ENCODE results near the gene VAMP1. TPM values are rescaled to one million over a fixed set of nuclear protein-coding genes. Genes with fewer than 3 reads are reported as not detected.

Gene VAMP1
- total and polyA plus RNA-seq, 2 of the 4 experiments (the other 2 are of a cell fraction) = 7.2 to 21.9 TPM

DNA sequence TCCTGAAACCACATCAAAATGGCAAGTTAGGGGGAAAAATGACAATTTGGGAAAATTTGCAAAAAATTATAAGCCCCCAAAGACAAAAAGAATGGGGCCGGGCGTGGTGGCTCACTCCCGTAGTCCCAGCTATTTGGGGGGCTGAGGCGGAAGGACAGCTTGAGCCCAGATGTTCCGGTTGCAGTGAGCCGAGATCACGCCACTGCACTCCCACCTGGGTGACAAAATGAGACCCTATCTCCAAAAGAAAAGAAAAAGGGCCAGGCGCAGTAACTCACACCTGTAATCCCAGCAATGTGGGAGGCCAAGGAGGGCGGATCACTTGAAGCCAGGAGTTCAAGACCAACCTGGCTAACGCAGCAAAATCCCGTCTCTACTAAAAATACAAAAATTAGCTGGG lies 2.0 kb upstream of the VAMP1 start:
- no peak overlapping the region for H2AK9ac ChIP-seq (replicated peaks; ENCODE audit: low read depth, low read length, poor library complexity)
- H3K4me3 ChIP-seq (ENCODE audit: insufficient read depth, low read depth, low read length) = no peak overlapping the region
- H2AFZ ChIP-seq (replicated peaks; ENCODE audit: low read length, poor library complexity) = no peak overlapping the region
- 89% methylated on average over 3 of the region's 11 CpGs; no CpG with 5 or more reads in 1 of the 2 experiments for WGBS, 2 experiments (ENCODE audit: extremely low coverage in 2 of 2, insufficient read length in 1 of 2)
- no peak overlapping the region for H4K8ac ChIP-seq (ENCODE audit: low read depth in 2 of 2, low read length in 2 of 2)
- H4K91ac ChIP-seq (ENCODE audit: insufficient read depth, low read depth, low read length) = no peak overlapping the region
- H3K4me2 ChIP-seq (ENCODE audit: low read depth, low read length) = no peak overlapping the region
- BruUV-seq (replicated peaks) = no TSS peak
- H3K27ac ChIP-seq (ENCODE audit: insufficient read depth, low read length) = no peak overlapping the region
- no peaks in the 10 kb centered on the region for H3K36me3 ChIP-seq (ENCODE audit: control insufficient read depth, insufficient read depth, low read length)
- H3K9me3 ChIP-seq (ENCODE audit: control insufficient read depth, insufficient read depth, low read length) = no peaks in the 10 kb centered on the region
- no peak for ATAC-seq (ENCODE audit: low read depth)
- no peak for TF ChIP-seq RFX5 (IDR thresholded peaks at IDR 0.05; ENCODE audit: low read depth, low read length)
- TF ChIP-seq MAFK (IDR thresholded peaks at IDR 0.05; ENCODE audit: low read depth, low read length) = no peak
- TF ChIP-seq MAZ (IDR thresholded peaks at IDR 0.05; ENCODE audit: borderline replicate concordance, low read depth, low read length) = no peak
- TF ChIP-seq RAD21 (IDR thresholded peaks at IDR 0.05; ENCODE audit: low read length) = no peak
- TF ChIP-seq CHD1 (IDR thresholded peaks at IDR 0.05; ENCODE audit: low read depth, low read length) = no peak
- TF ChIP-seq POLR2A (IDR thresholded peaks at IDR 0.05; ENCODE audit: low read depth, low read length) = no peak
- H3K9me1 ChIP-seq (ENCODE audit: insufficient read depth, low read length) = peaks cover 6% of the 10 kb centered on the region; the same call in 1 of the 2 replicates
- peaks cover 8 to 26% of the 10 kb centered on the region in 2 experiments for H3K79me1 ChIP-seq (ENCODE audit: low read depth in 1 of 2, low read length in 2 of 2)
- no peak overlapping the region for H2AK5ac ChIP-seq (ENCODE audit: low read depth, low read length)
- in situ Hi-C loops (cut with MboI; ENCODE audit: low sequenced_read_pairs) = loop anchor here (25.0 kb wide), 1 partner anchor 285 kb away; no protein-coding TSS in a partner anchor
- H2BK15ac ChIP-seq (ENCODE audit: low read depth, low read length) = no peak overlapping the region
- DNase-seq = no peak
- no peaks in the 10 kb centered on the region for H3K27me3 ChIP-seq (ENCODE audit: control insufficient read depth, insufficient read depth, low read length)
- ChIA-PET CTCF (interaction anchor here (0.6 kb wide), 1 partner anchor 83 kb away, joined by 7 read pairs; no protein-coding TSS in a partner anchor), POLR2A (ENCODE audit: unreplicated experiment) (interaction anchor here (1.0 kb wide), 1 partner anchor 62 kb away, joined by 3 read pairs; the partner anchor contains the start of gene GAPDH)
- H3K23ac ChIP-seq (ENCODE audit: low read depth, low read length) = no peak overlapping the region
- no peak overlapping the region for H4K5ac ChIP-seq (ENCODE audit: low read depth, low read length)
- no peak overlapping the region for H3K9ac ChIP-seq (ENCODE audit: low read depth, low read length)
- no peak overlapping the region for H3K14ac ChIP-seq (replicated peaks; ENCODE audit: low read depth, low read length)
- no peak overlapping the region for H3K4ac ChIP-seq (ENCODE audit: low read depth, low read length)
- H4K20me1 ChIP-seq (ENCODE audit: insufficient read depth, low read length) = peaks cover 15% of the 10 kb centered on the region
- intact Hi-C loops (cut with micrococcal nuclease) = no loop called here
- H3K18ac ChIP-seq (ENCODE audit: low read depth, low read length) = no peak overlapping the region
- no peak overlapping the region for H3K56ac ChIP-seq (ENCODE audit: extremely low read depth, insufficient read depth, low read length)
- peaks cover 4% of the 10 kb centered on the region for H3K4me1 ChIP-seq (ENCODE audit: control insufficient read depth, insufficient read depth, low read length)
- no peak overlapping the region for H2BK5ac ChIP-seq (ENCODE audit: low read depth, low read length, poor library complexity, severe bottlenecking)
- dilution Hi-C loops (cut with HindIII; ENCODE audit: low sequenced_read_pairs, unreplicated experiment) = no loop called here
- no peak overlapping the region for H2BK20ac ChIP-seq (ENCODE audit: low read depth, low read length)
- no peak overlapping the region for H2BK120ac ChIP-seq (ENCODE audit: low read depth, low read length)
